HG03442 (cell line): Measurements from ENCODE around the gene GNG7.
"Not testable (repeated sequence)": the region's sequence is repeated elsewhere in the genome, so short reads cannot be mapped to it uniquely, and the experiment has no call there.

Source experiments
- ATAC-seq: cut with Tn5 transposase; IDR thresholded peaks from one replicate; pipeline ENCODE4 v1.9.1; 2021; ENCODE audit warnings: mild to moderate bottlenecking, moderate library complexity; ENCODE audit not compliant: unreplicated experiment

GNG7 gene

DNA sequence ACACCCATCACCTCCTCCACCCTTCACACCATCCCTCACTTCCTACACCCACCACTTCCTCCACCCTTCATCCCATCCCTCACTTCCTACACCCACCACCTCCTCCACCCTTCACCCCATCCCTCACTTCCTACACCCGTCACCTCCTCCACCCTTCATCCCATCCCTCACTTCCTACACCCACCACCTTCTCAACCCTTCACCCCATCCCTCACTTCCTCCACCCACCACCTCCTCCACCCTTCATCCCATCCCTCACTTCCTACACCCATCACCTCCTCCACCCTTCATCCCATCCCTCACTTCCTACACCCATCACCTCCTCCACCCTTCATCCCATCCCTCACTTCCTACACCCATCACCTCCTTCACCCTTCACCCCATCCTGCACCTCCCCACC, 11.6 kb upstream of the GNG7 start:
- not testable (repeated sequence) for ATAC-seq

DNA sequence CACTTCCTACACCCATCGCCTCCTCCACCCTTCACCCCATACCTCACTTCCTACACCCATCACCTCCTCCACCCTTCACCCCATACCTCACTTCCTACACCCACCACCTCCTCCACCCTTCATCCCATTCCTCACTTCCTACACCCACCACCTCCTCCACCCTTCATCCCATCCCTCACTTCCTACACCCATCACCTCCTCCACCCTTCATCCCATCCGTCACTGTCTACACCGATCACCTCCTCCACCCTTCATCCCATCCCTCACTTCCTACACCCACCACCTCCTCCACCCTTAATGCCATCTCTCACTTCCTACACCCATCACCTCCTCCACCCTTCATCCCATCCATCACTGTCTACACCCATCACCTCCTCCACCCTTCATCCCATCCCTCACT, 10.7 kb upstream of the GNG7 start:
- ATAC-seq, result not testable (repeated sequence)

DNA sequence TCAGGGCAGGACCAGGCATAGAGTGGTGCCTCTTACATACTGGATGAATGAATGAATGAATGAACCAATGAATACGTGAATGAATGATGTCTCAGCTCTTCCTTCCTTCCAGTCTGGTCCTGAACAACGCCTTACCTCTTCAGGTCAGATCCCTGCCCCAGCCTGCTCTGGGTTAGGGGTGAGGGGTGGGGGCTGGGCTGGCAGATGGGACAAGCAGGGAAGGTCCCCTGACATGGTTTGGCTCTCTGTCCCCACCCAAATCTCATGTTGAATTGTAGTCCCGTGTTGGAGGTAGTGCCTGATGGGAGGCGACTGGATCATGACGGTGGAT, 9.3 kb upstream of the GNG7 start:
- no peak for ATAC-seq

DNA sequence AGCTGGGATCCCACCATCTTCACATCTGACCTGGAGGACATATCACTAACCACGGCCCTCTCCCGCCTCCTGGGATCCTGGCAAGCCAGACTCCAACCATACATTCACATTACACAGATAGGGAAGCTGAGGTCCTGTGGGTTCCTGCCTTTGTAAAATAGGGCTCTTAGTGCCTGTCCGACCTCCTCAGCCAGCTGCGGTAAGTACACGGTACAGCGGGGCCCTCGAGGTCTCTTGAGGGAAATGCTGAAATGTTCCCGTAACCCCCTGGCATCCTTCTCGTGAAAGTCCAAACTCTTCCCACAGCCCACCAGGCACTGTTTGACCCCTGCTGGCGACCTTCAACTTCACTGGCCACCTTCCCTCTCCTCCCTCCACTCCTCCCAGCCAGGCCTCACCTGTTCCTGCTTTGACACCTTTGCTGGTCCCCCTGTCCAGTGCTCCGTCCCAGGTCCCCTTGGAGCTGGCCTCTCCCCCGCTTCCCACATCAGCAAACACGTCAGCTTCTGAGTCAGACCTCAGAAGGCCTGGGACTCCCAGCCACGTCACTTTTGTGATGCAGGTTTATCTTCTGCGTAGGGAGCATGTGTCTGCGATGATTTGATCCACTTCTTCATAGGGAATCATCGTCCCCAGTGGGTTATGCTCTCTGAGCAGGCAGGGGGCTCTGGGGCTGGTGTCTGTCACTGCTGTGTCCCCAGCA, 8.8 kb upstream of the GNG7 start:
- no peak for ATAC-seq

DNA sequence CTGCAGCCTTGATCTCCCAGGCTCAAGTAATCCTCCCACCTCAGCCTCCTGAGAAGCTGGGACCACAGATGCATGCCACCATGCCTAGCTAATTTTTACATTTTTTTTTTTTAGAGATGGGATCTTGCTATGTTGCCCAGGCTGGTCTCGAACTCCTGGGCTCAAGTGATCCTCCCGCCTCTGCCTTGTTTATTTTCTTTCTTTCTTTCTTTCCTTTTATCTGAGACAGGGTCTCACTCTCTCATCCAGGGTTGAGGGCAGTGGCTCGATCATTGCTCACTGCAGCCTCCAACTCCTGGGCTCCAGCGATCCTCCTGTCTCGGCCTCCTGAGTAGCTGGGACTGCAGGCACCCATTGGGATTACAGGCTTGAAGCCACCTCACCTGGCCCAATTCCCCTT, 3.8 kb upstream of the GNG7 start:
- ATAC-seq, result no peak

DNA sequence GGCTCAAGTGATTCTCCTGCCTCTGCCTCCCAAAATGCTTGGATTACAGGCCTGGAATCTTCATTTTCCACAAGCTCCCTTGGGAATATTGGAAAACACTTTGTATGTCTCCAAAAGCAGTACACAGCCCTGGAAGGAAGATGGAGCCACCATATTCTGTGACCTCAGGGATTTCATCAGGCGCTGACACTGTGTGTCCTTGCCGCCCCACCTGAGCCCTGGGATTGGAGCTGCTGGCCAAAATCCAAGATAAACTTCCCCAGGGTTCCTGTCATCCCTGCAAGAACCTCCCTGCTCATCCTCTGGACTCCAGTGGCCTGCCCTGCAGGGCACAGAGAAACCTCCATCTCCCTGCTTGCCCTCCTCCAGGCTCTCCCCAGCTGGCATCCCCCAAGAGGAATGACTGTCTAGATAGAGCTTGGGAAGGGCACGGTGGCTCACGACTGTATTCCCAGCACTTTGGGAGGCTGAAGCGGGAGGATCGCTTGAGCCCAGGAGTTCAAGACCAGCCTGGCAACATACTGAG, 1.3 kb upstream of the GNG7 start:
- no peak for ATAC-seq

DNA sequence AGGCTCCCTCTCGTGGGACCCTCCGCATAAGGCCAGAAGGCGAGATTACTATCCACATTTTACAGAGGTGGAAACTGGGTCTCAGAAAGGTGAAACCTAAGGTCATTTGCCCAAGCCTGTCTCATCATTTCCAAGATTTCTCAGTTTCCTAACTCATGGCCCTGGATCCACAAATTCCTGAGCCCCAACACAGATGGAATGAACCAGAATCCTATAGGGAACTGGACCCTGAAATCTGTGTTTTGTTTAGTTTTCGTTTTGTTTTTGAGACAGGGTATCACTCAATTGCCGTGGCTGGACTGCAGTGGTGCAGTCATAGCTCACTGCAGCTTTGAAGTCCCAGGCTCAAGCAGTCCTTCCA, 563 bp upstream of the GNG7 start:
- ATAC-seq, result no peak

DNA sequence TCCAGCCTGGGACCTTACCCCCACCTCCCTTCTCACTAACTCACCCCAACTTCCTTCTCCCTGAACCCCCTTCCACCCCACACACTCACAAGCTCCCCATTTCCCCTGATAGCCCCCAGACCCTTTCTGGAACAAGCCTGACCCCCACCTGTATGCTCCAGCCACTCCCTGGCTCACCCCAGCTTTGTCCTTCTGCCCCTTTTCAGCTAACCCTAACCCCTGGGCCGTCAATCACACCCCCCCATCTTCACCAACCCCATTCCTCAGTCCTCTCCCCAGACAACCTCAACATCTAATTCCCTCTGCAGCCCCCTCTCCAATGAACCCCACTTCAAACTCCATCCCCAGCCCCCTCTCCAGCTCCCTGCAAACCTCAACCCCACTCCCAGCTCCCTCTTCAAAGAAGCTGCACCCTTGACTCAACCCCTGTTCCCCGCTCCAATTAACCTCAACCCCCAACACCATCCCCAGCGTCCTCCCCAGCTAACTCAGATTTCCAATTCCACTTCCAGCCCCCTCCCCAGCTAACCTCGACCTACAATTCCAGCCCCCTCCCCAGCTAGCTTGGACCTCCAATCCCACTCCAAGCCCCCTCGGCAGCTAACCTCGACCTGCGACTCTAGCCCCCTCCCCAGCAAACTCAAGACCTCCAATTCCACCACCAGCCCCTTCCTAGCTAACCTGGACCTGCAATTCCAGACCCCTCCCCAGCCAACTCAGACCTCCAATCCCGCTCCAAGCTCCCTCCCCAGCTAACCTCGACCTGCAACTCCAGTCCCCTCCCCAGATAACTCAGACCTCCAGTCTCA, 929 bp downstream of the GNG7 start:
- ATAC-seq, result no peak

DNA sequence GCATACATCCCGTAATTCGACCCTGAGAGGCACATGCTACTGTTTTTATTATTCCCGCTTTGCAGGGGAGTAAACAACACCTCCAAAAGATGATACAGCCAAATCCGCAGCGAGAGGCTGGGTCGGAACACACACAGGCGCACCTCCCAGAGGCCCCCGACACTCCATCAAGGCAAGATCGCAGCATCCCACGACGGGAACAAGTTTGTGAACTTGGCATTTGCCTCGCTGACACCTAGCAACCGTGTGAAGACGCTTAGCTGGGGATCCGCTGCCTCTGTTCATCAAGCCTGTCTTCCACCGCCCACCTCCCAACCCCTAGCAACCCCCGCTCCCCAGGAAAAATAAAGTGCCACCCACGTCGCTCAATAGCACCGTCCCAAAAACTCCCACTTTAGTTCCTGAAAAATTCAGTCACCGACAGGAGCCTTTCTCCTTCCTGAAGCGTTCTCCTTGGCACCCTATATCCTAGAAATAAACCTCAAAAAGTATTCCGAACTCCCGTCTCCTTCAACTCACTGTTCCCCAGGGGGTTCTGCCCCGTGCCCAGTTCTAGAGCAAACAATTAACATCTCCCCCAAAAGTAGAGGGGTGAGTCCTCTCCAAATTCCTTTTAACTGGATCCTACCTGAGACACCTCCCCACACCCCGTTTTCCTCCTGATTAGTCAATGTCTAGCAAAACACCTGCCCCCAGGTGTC, 1.7 kb downstream of the GNG7 start:
- ATAC-seq, result no peak

DNA sequence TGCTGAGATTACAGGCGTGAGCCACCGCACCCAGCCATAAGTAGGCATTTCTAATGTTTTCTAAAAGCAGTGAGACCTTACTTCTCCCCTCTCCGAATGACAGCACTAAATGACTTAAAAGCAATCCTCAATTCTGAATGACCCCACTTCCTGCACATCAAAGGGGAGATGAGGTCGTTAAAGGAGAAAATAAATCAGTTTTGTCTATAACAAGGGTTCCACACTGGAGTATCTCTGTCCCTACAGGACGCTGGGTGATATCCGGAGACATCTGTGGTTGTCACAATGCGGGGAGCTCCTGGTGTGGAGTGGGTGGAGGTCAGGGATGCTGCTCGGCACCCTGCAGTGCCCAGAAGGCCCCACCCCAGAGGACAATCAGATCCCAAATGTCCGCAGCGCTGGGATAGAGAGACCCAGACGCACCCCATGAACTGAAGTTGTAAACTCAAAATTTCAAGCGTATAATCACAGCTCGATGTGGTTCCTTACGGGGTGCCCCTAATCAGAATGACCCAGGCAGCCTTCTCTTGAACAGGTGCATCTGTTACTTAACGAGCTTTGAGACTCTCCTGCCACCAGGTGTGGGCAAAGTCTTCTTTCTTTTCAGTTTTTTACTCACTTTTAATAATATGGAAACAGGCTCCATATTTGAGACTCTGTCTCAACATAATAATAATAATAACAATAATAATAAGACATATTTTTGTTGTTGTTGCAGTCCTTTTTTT, 2.9 kb downstream of the GNG7 start:
- ATAC-seq, result no peak

GRCh38 chr19:2694196-2694595, 8.3 kb downstream of the GNG7 start:
- no peak for ATAC-seq

DNA sequence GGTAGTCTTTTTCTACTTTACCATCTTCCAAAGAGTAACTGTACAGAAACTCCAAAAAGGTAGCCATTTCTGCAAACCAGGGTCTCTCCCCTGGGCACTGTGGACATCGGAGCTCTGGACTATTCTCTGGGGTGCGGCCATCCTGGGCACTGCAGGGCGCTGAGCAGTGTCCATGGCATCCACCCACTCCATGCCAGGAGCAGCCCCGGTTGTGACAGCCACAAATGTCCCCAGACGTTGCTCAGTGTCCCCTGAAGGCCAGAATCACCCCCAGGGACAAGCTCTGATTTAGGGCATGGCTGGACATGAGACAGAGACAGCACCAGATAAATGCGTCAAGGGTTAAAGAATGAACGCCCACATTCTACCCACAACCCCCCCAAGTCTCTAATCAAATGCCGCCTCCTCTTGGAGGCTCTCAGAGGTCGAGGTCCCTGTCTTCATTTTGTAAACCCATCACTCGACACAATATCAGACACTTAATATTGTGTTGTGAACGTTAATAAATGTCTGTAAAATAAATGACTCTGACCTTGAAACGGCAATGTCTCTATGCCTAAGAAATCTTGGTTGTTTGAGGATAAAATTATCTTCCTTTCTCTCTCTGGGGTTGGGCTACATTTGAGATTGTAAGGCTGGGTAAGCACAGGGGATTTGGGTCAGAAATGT, 8.9 kb downstream of the GNG7 start:
- ATAC-seq, result no peak

DNA sequence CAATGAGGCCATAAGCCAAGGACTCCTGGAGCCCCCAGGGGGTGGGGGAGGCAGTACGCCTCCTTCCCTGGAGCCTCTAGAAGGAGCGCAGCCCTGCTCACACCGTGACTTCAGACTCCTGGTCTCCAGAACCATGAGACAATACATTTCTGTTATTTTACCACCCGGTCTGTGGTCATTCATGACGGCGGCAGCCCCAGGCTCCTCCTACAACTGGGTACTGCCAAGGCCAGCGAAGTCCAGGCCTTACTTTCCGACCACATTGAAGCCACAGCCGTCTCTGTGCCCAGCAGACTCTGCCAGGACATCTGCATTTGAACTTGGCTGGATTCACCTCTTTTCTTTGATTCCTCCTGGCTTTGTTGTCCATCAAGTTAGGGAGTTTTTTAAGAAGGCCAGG, 10.5 kb downstream of the GNG7 start:
- no peak for ATAC-seq

GRCh38 chr19:2690856-2691255, 11.6 kb downstream of the GNG7 start:
- no peak for ATAC-seq

GRCh38 chr19:2686360-2686759, 16.1 kb downstream of the GNG7 start:
- no peak for ATAC-seq

DNA sequence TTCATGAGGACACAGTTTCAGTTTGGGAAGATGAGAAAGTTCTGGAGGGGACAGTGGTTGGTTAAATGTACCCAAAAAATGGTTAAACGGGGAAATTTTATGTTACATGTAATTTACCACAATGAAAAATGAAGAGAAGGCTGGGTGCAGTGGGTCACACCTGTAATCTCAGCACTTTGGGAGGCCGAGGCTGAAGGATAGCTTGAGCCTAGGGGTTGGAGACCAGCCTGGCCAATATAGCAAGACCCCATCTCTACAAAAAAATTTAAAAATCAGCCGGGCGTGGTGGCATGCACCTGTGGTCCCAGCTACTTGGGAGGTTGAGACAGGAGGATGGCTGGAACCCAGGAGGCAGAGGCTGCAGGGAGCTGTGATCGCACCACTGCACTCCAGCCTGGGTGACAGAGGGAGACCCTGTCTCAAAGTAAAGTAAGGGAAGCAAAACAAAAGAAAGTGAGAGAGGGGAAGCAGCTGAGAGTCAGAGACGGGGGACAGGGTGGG, 17.2 kb downstream of the GNG7 start:
- ATAC-seq, result no peak

GRCh38 chr19:2683430-2684003, 19.0 kb downstream of the GNG7 start:
- no peak for ATAC-seq

- ATAC-seq, result no peak
Observed at GRCh38 chr19:2680808-2681207, 21.7 kb downstream of the GNG7 start.

DNA sequence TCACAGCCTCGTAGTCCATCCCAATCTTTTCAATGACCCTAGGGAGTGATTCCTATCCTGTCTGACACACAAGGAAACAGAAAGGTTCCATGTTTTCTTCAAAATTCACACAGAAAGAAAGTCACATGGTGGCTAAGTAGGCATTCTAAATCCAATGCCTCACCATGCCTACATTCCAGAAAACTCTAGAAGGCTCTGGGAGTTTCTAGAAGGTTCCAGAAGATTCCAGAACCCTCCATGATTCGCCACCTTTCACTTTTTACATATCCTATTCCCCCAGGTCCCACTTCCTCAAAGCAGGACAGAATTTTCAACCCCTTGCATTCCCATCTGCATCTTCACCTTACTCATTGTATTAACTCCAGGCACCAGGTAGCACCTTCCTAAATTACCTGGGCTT, 23.1 kb downstream of the GNG7 start:
- ATAC-seq, result no peak

- ATAC-seq, result not testable (repeated sequence)
Observed at GRCh38 chr19:2678948-2679347, 23.5 kb downstream of the GNG7 start.
